C4-2B (cell line): Measurements from ENCODE around the gene LITAFD.

Experiments used
- ZFX ChIP-seq: fragments of 450-650 bp; IDR thresholded peaks from 2 replicates; pipeline ENCODE4 v1.6.1; 2017
- TF ChIP-seq, protein P1 (sequence below): fragments of 450-650 bp; conservative IDR thresholded peaks from 2 replicates; pipeline ENCODE4 v1.5.1; 2017; ENCODE audit warnings: mild to moderate bottlenecking

DNA sequence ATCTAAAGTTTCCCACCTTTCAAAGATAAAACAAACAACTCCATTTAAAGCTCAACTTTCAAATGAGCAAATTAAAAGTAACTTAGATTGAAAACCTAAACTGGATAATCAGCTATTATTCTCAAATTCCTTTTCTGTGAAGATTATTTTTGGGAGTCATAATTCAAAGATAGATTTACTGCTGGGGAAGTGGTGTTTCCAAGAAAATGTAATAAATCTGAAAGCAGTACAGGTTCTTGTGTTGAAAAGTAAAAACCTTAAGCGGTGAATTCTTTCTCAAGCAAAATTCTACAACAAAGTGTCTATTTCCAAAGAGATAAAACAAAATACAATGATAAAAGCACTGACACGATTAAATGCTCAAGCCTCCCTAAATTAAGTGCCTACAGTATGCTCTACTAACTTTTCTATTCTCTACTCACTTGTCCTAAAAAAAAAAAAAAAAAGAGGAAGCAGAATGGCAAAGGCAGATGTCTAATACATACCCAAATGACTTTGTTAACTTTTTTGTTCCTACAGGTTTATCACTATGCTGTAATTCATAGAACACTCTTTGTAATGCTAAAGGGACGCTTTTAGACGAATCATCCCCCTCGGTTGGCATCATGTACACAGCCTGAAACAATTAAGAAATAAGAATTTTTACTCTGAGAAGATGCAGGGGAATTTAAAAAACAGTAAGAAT, 34.5 kb downstream of the LITAFD start:
- TF ChIP-seq, protein P1, sequence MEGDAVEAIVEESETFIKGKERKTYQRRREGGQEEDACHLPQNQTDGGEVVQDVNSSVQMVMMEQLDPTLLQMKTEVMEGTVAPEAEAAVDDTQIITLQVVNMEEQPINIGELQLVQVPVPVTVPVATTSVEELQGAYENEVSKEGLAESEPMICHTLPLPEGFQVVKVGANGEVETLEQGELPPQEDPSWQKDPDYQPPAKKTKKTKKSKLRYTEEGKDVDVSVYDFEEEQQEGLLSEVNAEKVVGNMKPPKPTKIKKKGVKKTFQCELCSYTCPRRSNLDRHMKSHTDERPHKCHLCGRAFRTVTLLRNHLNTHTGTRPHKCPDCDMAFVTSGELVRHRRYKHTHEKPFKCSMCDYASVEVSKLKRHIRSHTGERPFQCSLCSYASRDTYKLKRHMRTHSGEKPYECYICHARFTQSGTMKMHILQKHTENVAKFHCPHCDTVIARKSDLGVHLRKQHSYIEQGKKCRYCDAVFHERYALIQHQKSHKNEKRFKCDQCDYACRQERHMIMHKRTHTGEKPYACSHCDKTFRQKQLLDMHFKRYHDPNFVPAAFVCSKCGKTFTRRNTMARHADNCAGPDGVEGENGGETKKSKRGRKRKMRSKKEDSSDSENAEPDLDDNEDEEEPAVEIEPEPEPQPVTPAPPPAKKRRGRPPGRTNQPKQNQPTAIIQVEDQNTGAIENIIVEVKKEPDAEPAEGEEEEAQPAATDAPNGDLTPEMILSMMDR, result no peak
- TF ChIP-seq ZFX, result no peak
